CD4-positive, alpha-beta memory T cell (primary cell): ENCODE measurements around the gene CNTN5. TPM values are rescaled to one million over a fixed set of nuclear protein-coding genes. Genes with fewer than 3 reads are reported as not detected.

ENCODE experiments used
- CTCF ChIA-PET: fragments of 350-600 bp; sonication (Branson Sonifier 250); formaldehyde crosslinking; loops from one replicate; lab custom pipeline; 2021; ENCODE audit warnings: inconsistent platforms; ENCODE audit not compliant: partially characterized antibody; lab: Charles Lee
- POLR2A ChIA-PET: fragments of 350-600 bp; sonication (Branson Sonifier 250); formaldehyde crosslinking; loops from one replicate; lab custom pipeline; 2021; ENCODE audit not compliant: partially characterized antibody; lab: Charles Lee
- DNase-seq, 5 donors: peaks; one replicate each; pipeline versions ENCODE4 v3.0.0 to v3.0.0-alpha.2; 2020 to 2022; ENCODE audit warnings: mixed read lengths in 1 of 5
- H3K27ac ChIP-seq: one replicate; pipeline ENCODE4 v1.7.0; 2013; ENCODE audit warnings: low read depth, low read length
- H3K27me3 ChIP-seq: 2 replicates; pipeline ENCODE4 v1.7.0; 2013; ENCODE audit warnings: mild to moderate bottlenecking, low read length, moderate library complexity; ENCODE audit not compliant: insufficient read depth
- H3K36me3 ChIP-seq: 2 replicates; pipeline ENCODE4 v1.7.0; 2013; ENCODE audit warnings: mild to moderate bottlenecking, low read length, moderate library complexity; ENCODE audit not compliant: insufficient read depth
- H3K4me1 ChIP-seq: 2 replicates; pipeline ENCODE4 v1.7.0; 2013; ENCODE audit warnings: mild to moderate bottlenecking, low read length, moderate library complexity; ENCODE audit not compliant: insufficient read depth
- H3K4me3 ChIP-seq, 2 donors: one replicate each; pipeline ENCODE4 v1.7.0; 2013; ENCODE audit warnings: low read length in 2 of 2, mild to moderate bottlenecking in 1 of 2
- H3K9me3 ChIP-seq, 2 donors: one replicate each; pipeline ENCODE4 v1.7.0; 2013; ENCODE audit warnings: low read length in 2 of 2, control low read depth in 1 of 2; ENCODE audit not compliant: control insufficient read depth in 1 of 2
- H3K27ac Mint-ChIP-seq, 7 donors: one replicate each; pipeline ENCODE4 v1.8.0; 2020 to 2021; ENCODE audit warnings: mixed read lengths in 7 of 7, mild to moderate bottlenecking in 6 of 7, inconsistent platforms in 3 of 7, moderate library complexity in 3 of 7
- H3K27me3 Mint-ChIP-seq, 2 donors: one replicate each; pipeline ENCODE4 v1.8.0; 2020 to 2021; ENCODE audit warnings: mixed read lengths in 2 of 2
- H3K36me3 Mint-ChIP-seq, 2 donors: one replicate each; pipeline ENCODE4 v1.8.0; 2020 to 2021; ENCODE audit warnings: mixed read lengths in 2 of 2, inconsistent platforms in 1 of 2, mild to moderate bottlenecking in 1 of 2
- H3K4me1 Mint-ChIP-seq, 4 donors: one replicate each; pipeline ENCODE4 v1.8.0; 2020 to 2021; ENCODE audit warnings: mixed read lengths in 4 of 4, mild to moderate bottlenecking in 1 of 4
- H3K4me3 Mint-ChIP-seq, 8 donors: one replicate each; pipeline ENCODE4 v1.8.0; 2020 to 2021; ENCODE audit warnings: mixed read lengths in 8 of 8, mild to moderate bottlenecking in 7 of 8, moderate library complexity in 6 of 8, inconsistent platforms in 3 of 8
- H3K9me3 Mint-ChIP-seq, 8 donors: one replicate each; pipeline ENCODE4 v1.8.0; 2020 to 2021; ENCODE audit warnings: mixed read lengths in 8 of 8, mild to moderate bottlenecking in 5 of 8, inconsistent platforms in 3 of 8, moderate library complexity in 1 of 8
- intact Hi-C: fragments of 100-400 bp; cut with micrococcal nuclease; formaldehyde crosslinking; loops from one replicate; pipeline ENCODE4 v1.15.1; 2023
- polyA plus RNA-seq, 2 donors: library from polyadenylated mRNA; unstranded; fragments of 300-500 nt; fragmentation: Illumina TruSeq; gene quantifications; one replicate each; pipeline ENCODE4 v1.2.3, GENCODE V29; 2021
- total RNA-seq, 2 experiments: library from RNA; stranded (reverse); gene quantifications; one replicate each; pipeline ENCODE4 v1.2.3, GENCODE V29; 2021

Gene CNTN5
- total and polyA plus RNA-seq, 4 experiments from 2014 or later, result not detected

DNA sequence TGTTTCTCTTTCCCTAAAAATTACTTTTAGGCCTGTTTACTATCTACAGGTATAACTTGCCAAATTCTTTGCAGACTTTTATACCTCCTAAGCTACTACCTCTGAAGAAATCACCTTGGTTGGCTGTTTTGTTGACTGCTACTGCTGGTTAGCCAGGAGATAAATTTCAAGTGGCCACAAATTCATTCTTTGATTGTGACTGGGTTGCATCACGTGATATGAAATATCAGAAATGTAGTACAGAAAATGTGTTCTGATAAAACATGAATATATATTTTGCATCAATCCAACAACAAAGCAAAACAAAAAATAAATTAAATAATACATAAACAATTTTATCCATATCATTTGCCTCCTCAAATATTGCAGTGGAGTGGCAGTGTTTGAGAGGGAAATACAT is 291.1 kb downstream of the CNTN5 start:
- Histone ChIP-seq H3K9me3 (no peaks in the 10 kb centered on the region), H3K27ac (no peak overlapping the region), H3K36me3 (no peaks in the 10 kb centered on the region), H3K4me1 (no peaks in the 10 kb centered on the region), H3K4me3 (no peak overlapping the region), H3K27me3 (no peaks in the 10 kb centered on the region)
- H3K4me3 Mint-ChIP-seq, result no peak overlapping the region
- CTCF ChIA-PET, result no interaction called here
- H3K36me3 Mint-ChIP-seq, result no peaks in the 10 kb centered on the region
- no peak for DNase-seq
- POLR2A ChIA-PET, result no interaction called here
- H3K4me1 Mint-ChIP-seq, result no peaks in the 10 kb centered on the region
- H3K27me3 Mint-ChIP-seq, result no peaks in the 10 kb centered on the region
- peaks cover 0 to 21% (median 3%) of the 10 kb centered on the region in 8 donors for H3K9me3 Mint-ChIP-seq
- no peak overlapping the region for H3K27ac Mint-ChIP-seq
- intact Hi-C loops, result no loop called here

DNA sequence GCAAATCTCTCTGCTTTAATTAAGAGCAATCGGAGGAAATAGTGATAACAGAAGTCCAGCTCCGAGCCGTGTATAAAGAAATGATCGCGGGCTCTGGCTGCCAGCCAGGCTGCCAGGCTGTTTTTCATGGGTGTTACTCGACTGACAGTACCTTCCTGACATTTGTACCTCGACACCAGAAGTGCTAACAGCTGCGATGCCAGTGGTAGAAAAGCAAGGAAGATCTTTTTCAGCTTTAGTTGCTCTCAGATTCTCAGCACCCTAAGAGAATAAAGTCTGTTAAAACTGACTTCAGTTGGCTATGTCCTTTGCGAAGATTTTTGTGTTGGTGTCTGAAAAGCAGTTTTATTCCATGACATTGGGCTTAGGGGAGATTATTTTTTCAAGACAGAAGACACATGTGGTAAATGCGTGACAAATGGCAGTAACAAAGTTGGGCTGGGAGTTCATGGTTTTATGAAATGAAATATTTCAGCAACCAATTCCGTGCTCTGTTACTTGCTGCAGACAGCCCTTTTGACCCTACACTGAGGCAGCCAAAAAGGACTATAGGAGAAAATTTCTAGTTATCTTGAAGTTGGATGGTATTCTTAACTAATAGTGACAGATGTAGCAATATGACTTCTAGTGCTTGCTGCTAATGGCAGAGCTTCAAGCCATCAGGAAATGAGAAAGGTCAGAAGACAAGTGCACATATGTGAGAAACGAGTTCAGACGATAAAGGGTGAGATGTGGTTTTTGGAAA is 296.2 kb downstream of the CNTN5 start:
- DNase-seq, result no peak
- H3K27me3 ChIP-seq, result no peaks in the 10 kb centered on the region
- H3K27ac ChIP-seq, result no peak overlapping the region
- H3K9me3 Mint-ChIP-seq, result peaks cover 0 to 26% (median 8%) of the 10 kb centered on the region in 8 donors
- H3K9me3 ChIP-seq, result no peaks in the 10 kb centered on the region
- POLR2A ChIA-PET, result no interaction called here
- H3K4me1 ChIP-seq, result no peaks in the 10 kb centered on the region
- H3K27ac Mint-ChIP-seq, result no peak overlapping the region
- no peaks in the 10 kb centered on the region for H3K4me1 Mint-ChIP-seq
- H3K36me3 ChIP-seq, result no peaks in the 10 kb centered on the region
- no peak overlapping the region for H3K4me3 Mint-ChIP-seq
- no peaks in the 10 kb centered on the region for H3K36me3 Mint-ChIP-seq
- no peaks in the 10 kb centered on the region for H3K27me3 Mint-ChIP-seq
- CTCF ChIA-PET, result no interaction called here
- intact Hi-C loops, result no loop called here
- H3K4me3 ChIP-seq, result no peak overlapping the region

DNA sequence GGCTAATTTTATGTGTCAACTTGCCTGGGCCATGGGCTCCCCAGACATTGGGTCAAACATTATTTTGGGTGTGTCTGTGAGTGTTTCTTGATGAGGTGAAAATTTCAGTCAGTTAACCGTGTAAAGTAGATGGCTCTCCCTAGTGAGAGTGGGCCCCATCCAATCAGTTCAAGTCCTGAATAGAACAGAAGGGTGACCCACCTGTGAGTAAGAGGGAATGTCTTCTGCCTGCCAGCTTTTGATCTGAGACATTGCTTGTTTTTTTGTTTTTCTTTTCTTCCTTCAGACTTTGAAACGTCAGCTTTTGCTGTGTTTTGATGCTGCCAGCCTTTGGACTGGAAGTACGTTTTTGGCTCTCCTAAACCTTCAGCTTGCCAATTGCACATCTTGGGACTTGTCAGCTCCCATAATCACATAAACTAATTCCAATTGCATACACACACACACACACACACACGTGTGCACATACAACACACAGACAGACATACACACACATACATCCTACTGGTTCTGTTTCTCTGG is 300.1 kb downstream of the CNTN5 start:
- Histone ChIP-seq H3K4me1 (no peaks in the 10 kb centered on the region), H3K27ac (no peak overlapping the region), H3K9me3 (no peaks in the 10 kb centered on the region), H3K27me3 (no peaks in the 10 kb centered on the region), H3K4me3 (no peak overlapping the region), H3K36me3 (no peaks in the 10 kb centered on the region)
- no peak for DNase-seq
- H3K27me3 Mint-ChIP-seq, result no peaks in the 10 kb centered on the region
- H3K4me3 Mint-ChIP-seq, result no peak overlapping the region
- H3K9me3 Mint-ChIP-seq, result peaks cover 0 to 25% (median 8%) of the 10 kb centered on the region in 8 donors
- ChIA-PET CTCF (no interaction called here), POLR2A (no interaction called here)
- no peaks in the 10 kb centered on the region for H3K36me3 Mint-ChIP-seq
- H3K4me1 Mint-ChIP-seq, result no peaks in the 10 kb centered on the region
- intact Hi-C loops, result no loop called here
- H3K27ac Mint-ChIP-seq, result no peak overlapping the region

DNA sequence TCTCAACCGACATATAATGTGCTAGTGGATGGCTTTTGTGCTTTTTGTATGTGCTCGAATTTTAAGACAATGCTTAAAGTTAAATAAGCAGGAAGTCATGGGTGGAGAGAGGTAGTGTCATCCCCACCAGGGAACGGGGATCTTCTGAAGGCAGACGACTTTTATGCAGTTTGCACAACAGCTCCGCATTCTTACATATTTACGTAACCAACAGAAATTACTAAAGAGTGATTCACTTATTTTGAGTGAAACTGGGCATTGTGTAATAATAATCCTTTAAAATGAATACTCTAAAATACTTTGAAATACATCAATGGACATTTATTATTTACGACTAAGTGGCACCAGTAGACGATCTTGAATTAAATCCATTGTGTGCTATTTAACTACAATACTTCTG is 305.1 kb downstream of the CNTN5 start:
- Histone ChIP-seq H3K27ac (no peak overlapping the region), H3K27me3 (no peaks in the 10 kb centered on the region), H3K36me3 (no peaks in the 10 kb centered on the region), H3K4me1 (no peaks in the 10 kb centered on the region), H3K9me3 (no peaks in the 10 kb centered on the region), H3K4me3 (no peak overlapping the region)
- POLR2A ChIA-PET, result no interaction called here
- DNase-seq, result no peak
- H3K4me1 Mint-ChIP-seq, result no peaks in the 10 kb centered on the region
- H3K36me3 Mint-ChIP-seq, result no peaks in the 10 kb centered on the region
- H3K4me3 Mint-ChIP-seq, result no peak overlapping the region
- H3K27me3 Mint-ChIP-seq, result no peaks in the 10 kb centered on the region
- H3K27ac Mint-ChIP-seq, result no peak overlapping the region
- H3K9me3 Mint-ChIP-seq, result peaks cover 3 to 18% (median 6%) of the 10 kb centered on the region in 8 donors
- intact Hi-C loops, result no loop called here
- CTCF ChIA-PET, result no interaction called here

DNA sequence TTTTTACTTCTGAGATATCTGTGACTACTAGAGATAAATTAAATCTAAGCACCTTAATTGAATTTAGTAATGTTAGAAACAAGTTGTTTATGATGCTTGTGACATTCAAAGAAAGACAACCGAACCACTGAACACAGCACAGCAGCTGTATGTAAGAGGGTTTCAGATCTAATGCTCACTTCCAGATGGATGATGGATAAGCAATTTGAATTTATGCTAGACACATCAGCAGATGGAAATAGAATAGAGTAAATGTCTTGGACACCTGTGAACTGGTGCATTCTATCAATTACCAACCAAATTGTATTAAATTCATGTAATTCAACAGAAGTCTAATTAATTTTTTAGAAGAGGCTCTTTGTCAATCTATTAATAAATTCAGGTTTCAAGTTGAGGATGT is 306.3 kb downstream of the CNTN5 start:
- DNase-seq, result no peak
- no peak overlapping the region for H3K27ac ChIP-seq
- Mint-ChIP-seq H3K27me3 (no peaks in the 10 kb centered on the region), H3K4me3 (no peak overlapping the region), H3K36me3 (no peaks in the 10 kb centered on the region), H3K27ac (no peak overlapping the region), H3K4me1 (no peaks in the 10 kb centered on the region), H3K9me3 (peaks cover 2 to 15% (median 3%) of the 10 kb centered on the region in 8 donors)
- no peaks in the 10 kb centered on the region for H3K9me3 ChIP-seq
- intact Hi-C loops, result no loop called here
- H3K4me1 ChIP-seq, result no peaks in the 10 kb centered on the region
- no peaks in the 10 kb centered on the region for H3K27me3 ChIP-seq
- POLR2A ChIA-PET, result no interaction called here
- CTCF ChIA-PET, result no interaction called here
- H3K36me3 ChIP-seq, result no peaks in the 10 kb centered on the region
- no peak overlapping the region for H3K4me3 ChIP-seq

DNA sequence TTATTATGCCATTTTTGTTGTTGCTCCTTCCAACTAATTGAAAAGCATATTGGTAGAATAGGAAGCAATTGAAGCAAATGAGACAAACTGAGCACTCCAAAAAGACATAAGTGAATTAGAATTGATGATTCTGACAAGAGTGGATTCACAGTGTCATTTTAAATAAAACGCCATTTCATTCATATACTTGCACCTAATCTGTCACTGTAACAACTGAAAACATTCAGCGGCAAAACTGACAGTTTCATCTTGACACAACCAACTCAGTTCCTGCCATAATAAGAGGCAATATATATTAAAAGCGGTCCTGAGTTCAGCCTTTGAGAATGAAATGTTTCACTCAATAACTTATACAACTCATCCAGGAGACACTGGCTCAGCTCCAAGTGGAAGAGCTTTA is 306.8 kb downstream of the CNTN5 start:
- Mint-ChIP-seq H3K36me3 (no peaks in the 10 kb centered on the region), H3K9me3 (peaks cover 2 to 15% (median 3%) of the 10 kb centered on the region in 8 donors), H3K4me3 (no peak overlapping the region), H3K4me1 (no peaks in the 10 kb centered on the region), H3K27me3 (no peaks in the 10 kb centered on the region), H3K27ac (no peak overlapping the region)
- no peaks in the 10 kb centered on the region for H3K9me3 ChIP-seq
- no peak for DNase-seq
- CTCF ChIA-PET, result no interaction called here
- intact Hi-C loops, result no loop called here
- no peaks in the 10 kb centered on the region for H3K4me1 ChIP-seq
- H3K36me3 ChIP-seq, result no peaks in the 10 kb centered on the region
- POLR2A ChIA-PET, result no interaction called here
- no peaks in the 10 kb centered on the region for H3K27me3 ChIP-seq
- H3K27ac ChIP-seq, result no peak overlapping the region
- H3K4me3 ChIP-seq, result no peak overlapping the region

DNA sequence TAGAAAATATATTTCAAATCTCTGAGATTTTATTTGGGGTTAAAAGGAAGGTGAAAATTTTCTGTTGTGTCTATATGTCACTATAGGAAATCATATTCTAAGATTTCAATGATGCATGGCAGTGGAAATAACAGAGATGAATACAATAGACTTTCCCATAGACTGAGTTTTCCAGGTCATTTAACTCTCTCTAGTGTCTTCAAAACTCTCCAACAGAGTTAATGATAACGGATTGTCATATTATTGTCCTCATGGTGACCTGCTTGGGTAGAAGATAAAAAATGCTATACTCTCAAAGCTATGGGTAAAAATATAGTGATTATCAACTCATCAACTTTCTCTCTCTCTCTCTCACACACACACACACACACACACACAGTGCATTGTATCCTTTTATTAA is 312.9 kb downstream of the CNTN5 start:
- Histone ChIP-seq H3K4me3 (no peak overlapping the region), H3K27ac (no peak overlapping the region), H3K36me3 (no peaks in the 10 kb centered on the region), H3K4me1 (no peaks in the 10 kb centered on the region), H3K9me3 (no peaks in the 10 kb centered on the region), H3K27me3 (no peaks in the 10 kb centered on the region)
- H3K9me3 Mint-ChIP-seq, result peaks cover 0 to 10% (median 4%) of the 10 kb centered on the region in 8 donors
- H3K4me1 Mint-ChIP-seq, result no peaks in the 10 kb centered on the region
- H3K4me3 Mint-ChIP-seq, result no peak overlapping the region
- CTCF ChIA-PET, result no interaction called here
- intact Hi-C loops, result no loop called here
- no peaks in the 10 kb centered on the region for H3K27me3 Mint-ChIP-seq
- no peak for DNase-seq
- no peak overlapping the region for H3K27ac Mint-ChIP-seq
- POLR2A ChIA-PET, result no interaction called here
- H3K36me3 Mint-ChIP-seq, result no peaks in the 10 kb centered on the region
